ENCODE data around the gene DOCK2. TPM values are rescaled to one million over a fixed set of nuclear protein-coding genes. Genes with fewer than 3 reads are reported as not detected.

Gene DOCK2
- total and polyA plus RNA-seq, 2 of the 8 experiments (the other 6 are each of a cell fraction or from before 2014, with no cell fraction given): 3.9 to 5.7 TPM

DNA sequence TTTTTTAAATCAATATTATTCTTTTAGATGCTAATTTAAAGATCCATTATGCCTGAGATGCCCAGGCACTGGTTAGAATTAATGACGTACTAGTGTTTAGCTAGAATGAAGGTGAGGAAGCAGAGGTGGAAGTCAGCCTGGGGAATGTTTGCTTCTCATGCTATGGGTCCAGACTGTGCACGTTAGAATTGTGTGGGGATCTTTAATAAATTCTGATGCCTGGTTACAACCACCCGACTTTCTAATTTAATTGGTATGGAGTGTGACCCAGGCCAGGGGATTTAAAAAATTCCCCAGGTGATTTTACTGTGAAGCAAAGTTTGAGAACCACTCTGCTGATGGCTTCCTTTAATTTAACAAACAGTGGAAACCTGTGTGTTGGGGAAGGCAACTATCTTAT, 111.1 kb downstream of the DOCK2 start (continued):
- TF ChIP-seq CBX8 (IDR thresholded peaks at IDR 0.05; ENCODE audit: borderline replicate concordance, low read depth, low read length): no peak
- no peak for TF ChIP-seq RFX5 (IDR thresholded peaks at IDR 0.05; ENCODE audit: borderline replicate concordance, low read depth, low read length)
- no peak for TF ChIP-seq CEBPB (IDR thresholded peaks at IDR 0.05; ENCODE audit: low read depth, low read length)
- no peak for TF ChIP-seq GTF2F1 (IDR thresholded peaks at IDR 0.05; ENCODE audit: borderline replicate concordance, low read depth, low read length)
- TF ChIP-seq NRF1 (IDR thresholded peaks at IDR 0.05; ENCODE audit: low read depth, low read length): no peak
